ENCODE measurements around the gene RNF144B. TPM values are rescaled to one million over a fixed set of nuclear protein-coding genes. Genes with fewer than 3 reads are reported as not detected.

RNF144B gene
- total RNA-seq, 2 donors from 2014 or later: 1.4 to 1.5 TPM

GRCh38 chr6:18436341-18436740 lies 49.2 kb downstream of the RNF144B start:
- H3K36me3 Mint-ChIP-seq (ENCODE audit: low read depth): no peaks in the 10 kb centered on the region
- TF ChIP-seq CTCF (conservative IDR thresholded peaks at IDR 0.05): no peak

GRCh38 chr6:18439581-18439980 lies 52.4 kb downstream of the RNF144B start:
- Mint-ChIP-seq H3K9me3 (no peaks in the 10 kb centered on the region), H3K27me3 (ENCODE audit: insufficient read depth) (no peaks in the 10 kb centered on the region), H3K4me1 (no peaks in the 10 kb centered on the region), H3K36me3 (ENCODE audit: low read depth) (no peaks in the 10 kb centered on the region), H3K27ac (no peak overlapping the region), H3K4me3 (no peak overlapping the region)
- H3K27me3 ChIP-seq (ENCODE audit: control insufficient read depth, insufficient read depth, low read length, poor library complexity, severe bottlenecking): no peaks in the 10 kb centered on the region
- no peaks in the 10 kb centered on the region for H3K9me3 ChIP-seq (ENCODE audit: control insufficient read depth, low read length)
- no peak overlapping the region for H3K9ac ChIP-seq (ENCODE audit: extremely low read depth, low read length, poor library complexity, severe bottlenecking)
- DNase-seq: no peak
- no peak overlapping the region for H3K27ac ChIP-seq (ENCODE audit: low read depth, low read length)
- no peak overlapping the region for H3K4me3 ChIP-seq (ENCODE audit: low read length)
- no peak for TF ChIP-seq CTCF (conservative IDR thresholded peaks at IDR 0.05)
- H3K36me3 ChIP-seq (ENCODE audit: control insufficient read depth, insufficient read depth, low read length): no peaks in the 10 kb centered on the region
- no peaks in the 10 kb centered on the region for H3K4me1 ChIP-seq (ENCODE audit: control insufficient read depth, insufficient read depth, low read length)

More at GRCh38 chr6:18436341-18436740, 49.2 kb downstream of the RNF144B start:
- no peak for DNase-seq
- Histone ChIP-seq H3K4me3 (ENCODE audit: low read length) (no peak overlapping the region), H3K36me3 (ENCODE audit: control insufficient read depth, insufficient read depth, low read length) (no peaks in the 10 kb centered on the region), H3K27ac (ENCODE audit: low read depth, low read length) (no peak overlapping the region), H3K27me3 (ENCODE audit: control insufficient read depth, insufficient read depth, low read length, poor library complexity, severe bottlenecking) (no peaks in the 10 kb centered on the region), H3K9ac (ENCODE audit: extremely low read depth, low read length, poor library complexity, severe bottlenecking) (no peak overlapping the region), H3K9me3 (ENCODE audit: control insufficient read depth, low read length) (no peaks in the 10 kb centered on the region), H3K4me1 (ENCODE audit: control insufficient read depth, insufficient read depth, low read length) (no peaks in the 10 kb centered on the region)
- no peaks in the 10 kb centered on the region for H3K27me3 Mint-ChIP-seq (ENCODE audit: insufficient read depth)
- H3K27ac Mint-ChIP-seq: no peak overlapping the region
- H3K4me1 Mint-ChIP-seq: peaks cover 6% of the 10 kb centered on the region
- no peak overlapping the region for H3K4me3 Mint-ChIP-seq
- WGBS, 2 experiments (ENCODE audit: insufficient coverage in 1 of 2, insufficient read length in 1 of 2): 100% methylated on average over 2 of the region's 3 CpGs; no CpG with 5 or more reads in 1 of the 2 experiments
- H3K9me3 Mint-ChIP-seq: no peaks in the 10 kb centered on the region

- H3K9me3 ChIP-seq (ENCODE audit: control insufficient read depth, low read length): no peaks in the 10 kb centered on the region
- DNase-seq: no peak
- no peak overlapping the region for H3K27ac ChIP-seq (ENCODE audit: low read depth, low read length)
- H3K27me3 Mint-ChIP-seq (ENCODE audit: insufficient read depth): no peaks in the 10 kb centered on the region
- no peak for TF ChIP-seq CTCF (conservative IDR thresholded peaks at IDR 0.05)
- no peaks in the 10 kb centered on the region for H3K9me3 Mint-ChIP-seq
- H3K36me3 ChIP-seq (ENCODE audit: control insufficient read depth, insufficient read depth, low read length): no peaks in the 10 kb centered on the region
- H3K9ac ChIP-seq (ENCODE audit: extremely low read depth, low read length, poor library complexity, severe bottlenecking): no peak overlapping the region
- no peaks in the 10 kb centered on the region for H3K27me3 ChIP-seq (ENCODE audit: control insufficient read depth, insufficient read depth, low read length, poor library complexity, severe bottlenecking)
- no peak overlapping the region for H3K4me3 Mint-ChIP-seq
- no peak overlapping the region for H3K27ac Mint-ChIP-seq
- no peaks in the 10 kb centered on the region for H3K4me1 Mint-ChIP-seq
- H3K4me1 ChIP-seq (ENCODE audit: control insufficient read depth, insufficient read depth, low read length): no peaks in the 10 kb centered on the region
- no peak overlapping the region for H3K4me3 ChIP-seq (ENCODE audit: low read length)
- 76 to 100% methylated on average over 2 to 3 of the region's 3 CpGs for WGBS, 2 experiments (ENCODE audit: insufficient coverage in 1 of 2, insufficient read length in 1 of 2)
- H3K36me3 Mint-ChIP-seq (ENCODE audit: low read depth): no peaks in the 10 kb centered on the region
These were observed 54.3 kb downstream of the RNF144B start for GRCh38 chr6:18441251-18441979.

Data from endodermal cell (in vitro differentiated cells).